ENCODE measurements around the gene RANBP10. TPM values are rescaled to one million over a fixed set of nuclear protein-coding genes. Genes with fewer than 3 reads are reported as not detected.
A peak's percentile ranks its signal among the peaks of the same experiment; 100 is the strongest.

RANBP10 gene
- total RNA-seq, 1 donor from 2014 or later, result 14.7 TPM

GRCh38 chr16:67834242-67834614, 27.9 kb upstream of the RANBP10 start:
- no peak for TF ChIP-seq CTCF (IDR thresholded peaks at IDR 0.05; ENCODE audit: borderline replicate concordance)
- H3K4me3 ChIP-seq, result peak overlapping the region; percentile 90
- no peaks in the 10 kb centered on the region for H3K9me3 ChIP-seq (replicated peaks)
- H3K4me1 ChIP-seq, result peaks cover 24% of the 10 kb centered on the region
- peak overlapping the region; percentile 78 for H3K27ac ChIP-seq (replicated peaks)
- no peak for DNase-seq
- H3K27me3 ChIP-seq (ENCODE audit: low read depth), result no peaks in the 10 kb centered on the region
- H3K36me3 ChIP-seq, result peaks cover 32% of the 10 kb centered on the region
- intact Hi-C loops (cut with micrococcal nuclease), result no loop called here

GRCh38 chr16:67833415-67834241, 27.3 kb upstream of the RANBP10 start:
- H3K36me3 ChIP-seq, result peaks cover 38% of the 10 kb centered on the region
- intact Hi-C loops (cut with micrococcal nuclease), result no loop called here
- no peaks in the 10 kb centered on the region for H3K9me3 ChIP-seq (replicated peaks)
- peak; percentile 95 for DNase-seq
- H3K27me3 ChIP-seq (ENCODE audit: low read depth), result no peaks in the 10 kb centered on the region
- H3K4me1 ChIP-seq, result peaks cover 24% of the 10 kb centered on the region
- H3K4me3 ChIP-seq, result peak overlapping the region; percentile 90
- H3K27ac ChIP-seq (replicated peaks), result peak overlapping the region; percentile 78
- no peak for TF ChIP-seq CTCF (IDR thresholded peaks at IDR 0.05; ENCODE audit: borderline replicate concordance)

GRCh38 chr16:67833030-67833414, 26.7 kb upstream of the RANBP10 start:
- Histone ChIP-seq H3K9me3 (replicated peaks) (no peaks in the 10 kb centered on the region), H3K4me1 (peaks cover 24% of the 10 kb centered on the region), H3K27ac (replicated peaks) (peak overlapping the region; percentile 78), H3K27me3 (ENCODE audit: low read depth) (no peaks in the 10 kb centered on the region), H3K36me3 (peaks cover 44% of the 10 kb centered on the region), H3K4me3 (peak overlapping the region; percentile 90)
- no peak for DNase-seq
- TF ChIP-seq CTCF (IDR thresholded peaks at IDR 0.05; ENCODE audit: borderline replicate concordance), result no peak
- intact Hi-C loops (cut with micrococcal nuclease), result no loop called here

- no peak for TF ChIP-seq CTCF (IDR thresholded peaks at IDR 0.05; ENCODE audit: borderline replicate concordance)
- no peak for DNase-seq
- H3K36me3 ChIP-seq, result peaks cover 48% of the 10 kb centered on the region
- H3K4me3 ChIP-seq, result no peak overlapping the region
- H3K27me3 ChIP-seq (ENCODE audit: low read depth), result no peaks in the 10 kb centered on the region
- intact Hi-C loops (cut with micrococcal nuclease), result no loop called here
- peaks cover 16% of the 10 kb centered on the region for H3K4me1 ChIP-seq
- H3K9me3 ChIP-seq (replicated peaks), result no peaks in the 10 kb centered on the region
- no peak overlapping the region for H3K27ac ChIP-seq (replicated peaks)
These were observed 22.3 kb upstream of the RANBP10 start for GRCh38 chr16:67828651-67829050.

GRCh38 chr16:67825906-67826305, 19.5 kb upstream of the RANBP10 start:
- no peaks in the 10 kb centered on the region for H3K27me3 ChIP-seq (ENCODE audit: low read depth)
- no peak for DNase-seq
- no peak overlapping the region for H3K4me3 ChIP-seq
- H3K4me1 ChIP-seq, result no peaks in the 10 kb centered on the region
- TF ChIP-seq CTCF (IDR thresholded peaks at IDR 0.05; ENCODE audit: borderline replicate concordance), result no peak
- no peaks in the 10 kb centered on the region for H3K9me3 ChIP-seq (replicated peaks)
- no peak overlapping the region for H3K27ac ChIP-seq (replicated peaks)
- intact Hi-C loops (cut with micrococcal nuclease), result no loop called here
- peaks cover 33% of the 10 kb centered on the region for H3K36me3 ChIP-seq
